Limb (tissue), 2 donors: ENCODE data around the gene MIPEP.
A peak's percentile ranks its signal among the peaks of the same experiment; 100 is the strongest.

Experiments
- DNase-seq, 2 donors: peaks; one replicate each; pipeline ENCODE4 v3.0.0-alpha.2; 2016; ENCODE audit errors: extremely low spot score in 2 of 2

MIPEP gene

GRCh38 chr13:23852351-23852750 is 36.8 kb downstream of the MIPEP start:
- DNase-seq, result no peak

GRCh38 chr13:23851106-23851505 is 38.1 kb downstream of the MIPEP start:
- DNase-seq, result peak in 1 of 2 donors; percentile 17

GRCh38 chr13:23850134-23850533 is 39.1 kb downstream of the MIPEP start:
- no peak for DNase-seq

GRCh38 chr13:23849670-23850069 is 39.5 kb downstream of the MIPEP start:
- DNase-seq, result no peak

- no peak for DNase-seq
Observed at GRCh38 chr13:23848646-23849141, 40.5 kb downstream of the MIPEP start.

- DNase-seq, result no peak
Observed at GRCh38 chr13:23848019-23848418, 41.2 kb downstream of the MIPEP start.

- no peak for DNase-seq
Observed at GRCh38 chr13:23847497-23847896, 41.7 kb downstream of the MIPEP start.

GRCh38 chr13:23845105-23845725 is 44.0 kb downstream of the MIPEP start:
- DNase-seq, result no peak

- no peak for DNase-seq
Observed at GRCh38 chr13:23844132-23844531, 45.1 kb downstream of the MIPEP start.

- DNase-seq, result no peak
Observed at GRCh38 chr13:23843436-23843835, 45.8 kb downstream of the MIPEP start.

GRCh38 chr13:23842406-23842805 is 46.8 kb downstream of the MIPEP start:
- DNase-seq, result no peak

GRCh38 chr13:23833733-23834611 is 55.2 kb downstream of the MIPEP start:
- DNase-seq, result no peak

- DNase-seq, result no peak
Observed at GRCh38 chr13:23828866-23829265, 60.3 kb downstream of the MIPEP start.

GRCh38 chr13:23828086-23828485 is 61.1 kb downstream of the MIPEP start:
- DNase-seq, result no peak

- no peak for DNase-seq
Observed at GRCh38 chr13:23825179-23825578, 64.0 kb downstream of the MIPEP start.

GRCh38 chr13:23824371-23824770 is 64.8 kb downstream of the MIPEP start:
- no peak for DNase-seq

GRCh38 chr13:23822252-23822824 is 66.9 kb downstream of the MIPEP start:
- DNase-seq, result no peak

- no peak for DNase-seq
Observed at GRCh38 chr13:23820530-23820929, 68.7 kb downstream of the MIPEP start.

- no peak for DNase-seq
Observed at GRCh38 chr13:23817830-23818229, 71.4 kb downstream of the MIPEP start.

GRCh38 chr13:23817136-23817535 is 72.1 kb downstream of the MIPEP start:
- no peak for DNase-seq

GRCh38 chr13:23813635-23814034 is 75.6 kb downstream of the MIPEP start:
- no peak for DNase-seq

GRCh38 chr13:23811366-23812062 is 77.7 kb downstream of the MIPEP start:
- no peak for DNase-seq
